Peyer's patch (tissue), 4 donors: Measurements from ENCODE around the gene HNF4A.

ENCODE experiments used
- CTCF ChIP-seq, 6 experiments: fragments of 450-650 bp in 4 of 6; fragments of 200-600 bp in 2 of 6; sonication (generic) in 1 of 6; IDR thresholded peaks; one replicate each; pipeline ENCODE4 v1.5.1; 2017 to 2019; ENCODE audit warnings: antibody characterized with exemption in 6 of 6, mild to moderate bottlenecking in 3 of 6, moderate library complexity in 1 of 6
- POLR2A ChIP-seq, 2 donors: fragments of 450-650 bp; IDR thresholded peaks; one replicate each; pipeline ENCODE4 v1.5.1; 2017; ENCODE audit warnings: antibody characterized with exemption in 2 of 2, mild to moderate bottlenecking in 2 of 2, moderate library complexity in 2 of 2

GRCh38 chr20:44389871-44390270, 34.4 kb downstream of the HNF4A start:
- no peak for TF ChIP-seq CTCF (IDR thresholded peaks at IDR 0.05)
- TF ChIP-seq POLR2A (IDR thresholded peaks at IDR 0.05), result no peak
